DMS 273 (cell line): ENCODE measurements around the gene NOD2.
A peak's percentile ranks its signal among the peaks of the same experiment; 100 is the strongest.

Source experiments
- DNase-seq: peaks from one replicate; lab custom pipeline; 2025; ENCODE audit not compliant: unreplicated experiment; lab: John Stamatoyannopoulos, UW

The NOD2 gene

DNA sequence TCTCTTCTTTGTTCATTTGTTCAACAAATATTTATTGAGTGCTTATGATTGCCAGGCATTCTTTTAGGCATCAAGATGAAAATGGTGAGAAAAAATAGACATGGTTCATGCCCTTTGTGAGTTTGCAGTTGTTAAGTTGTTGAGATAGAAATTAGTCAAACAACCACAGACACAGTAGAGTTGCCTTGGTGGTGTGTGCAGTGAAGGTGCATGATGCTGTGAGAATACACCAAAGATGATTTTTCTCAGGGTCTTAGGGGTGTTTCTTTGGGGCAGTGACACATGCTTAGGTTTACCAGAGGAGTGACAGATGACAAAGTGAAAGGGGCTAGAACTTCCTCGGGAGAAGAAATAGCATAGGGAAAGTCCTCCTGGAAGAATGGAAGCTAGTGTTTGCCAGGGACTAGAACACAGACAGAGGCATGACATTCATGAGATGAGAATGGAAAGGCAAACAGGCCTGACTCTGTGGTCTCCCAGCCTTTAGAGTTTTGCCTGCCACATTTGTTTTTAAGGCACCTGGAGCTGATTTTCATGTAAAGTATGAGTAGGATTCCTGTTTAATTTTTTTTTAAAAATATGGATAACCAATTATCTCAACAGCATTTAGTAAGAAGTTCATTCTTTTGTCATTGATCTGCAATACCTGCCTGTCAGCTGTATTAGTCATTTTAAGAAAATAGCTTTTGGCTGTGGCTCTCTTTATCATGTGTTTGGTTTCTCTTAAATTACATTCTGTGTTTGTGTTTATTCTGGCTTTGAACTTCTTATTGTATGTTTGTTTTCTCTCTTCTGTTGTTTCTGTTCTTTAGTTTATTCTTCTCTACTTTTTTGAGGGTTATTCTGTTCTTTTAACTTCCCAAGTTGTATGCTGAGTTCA, 85.1 kb downstream of the NOD2 start:
- no peak for DNase-seq

DNA sequence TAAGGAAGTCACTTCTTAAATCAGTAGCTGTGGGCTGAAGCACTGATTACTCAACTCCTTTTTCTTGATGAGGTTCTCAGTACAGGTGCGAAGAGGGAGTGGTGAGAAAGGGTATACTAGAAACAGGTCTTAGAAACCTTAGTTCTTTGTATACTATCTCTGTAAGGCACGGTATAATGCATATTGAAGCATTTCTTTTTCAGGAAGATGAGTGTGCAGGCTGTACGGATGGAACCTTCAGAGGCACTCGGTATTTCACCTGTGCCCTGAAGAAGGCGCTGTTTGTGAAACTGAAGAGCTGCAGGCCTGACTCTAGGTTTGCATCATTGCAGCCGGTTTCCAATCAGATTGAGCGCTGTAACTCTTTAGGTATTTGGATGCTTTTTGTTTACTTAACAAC, 87.6 kb downstream of the NOD2 start:
- peak; percentile 11 for DNase-seq

DNA sequence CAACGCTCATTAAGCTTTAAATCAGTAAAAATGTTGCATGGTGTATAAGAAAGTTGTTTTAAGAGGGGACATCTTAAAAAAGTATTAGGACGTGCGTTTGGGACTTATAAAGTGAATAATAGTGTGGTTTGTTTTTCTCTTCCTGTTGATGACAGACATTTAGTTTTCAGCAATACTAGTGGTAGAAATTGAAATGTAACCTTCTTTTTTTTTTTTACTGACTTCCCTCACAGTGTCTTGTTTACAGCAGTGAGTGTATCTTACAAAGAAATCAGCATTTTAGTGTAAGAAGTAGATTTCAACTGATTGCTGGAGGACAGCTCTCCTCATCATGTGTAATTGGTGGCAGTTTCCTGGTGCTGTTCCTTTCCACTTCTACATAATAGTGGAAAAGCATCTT, 88.1 kb downstream of the NOD2 start:
- DNase-seq, result no peak
